Measurements from ENCODE around the gene SYT9.

- TF ChIP-seq, protein P1, sequence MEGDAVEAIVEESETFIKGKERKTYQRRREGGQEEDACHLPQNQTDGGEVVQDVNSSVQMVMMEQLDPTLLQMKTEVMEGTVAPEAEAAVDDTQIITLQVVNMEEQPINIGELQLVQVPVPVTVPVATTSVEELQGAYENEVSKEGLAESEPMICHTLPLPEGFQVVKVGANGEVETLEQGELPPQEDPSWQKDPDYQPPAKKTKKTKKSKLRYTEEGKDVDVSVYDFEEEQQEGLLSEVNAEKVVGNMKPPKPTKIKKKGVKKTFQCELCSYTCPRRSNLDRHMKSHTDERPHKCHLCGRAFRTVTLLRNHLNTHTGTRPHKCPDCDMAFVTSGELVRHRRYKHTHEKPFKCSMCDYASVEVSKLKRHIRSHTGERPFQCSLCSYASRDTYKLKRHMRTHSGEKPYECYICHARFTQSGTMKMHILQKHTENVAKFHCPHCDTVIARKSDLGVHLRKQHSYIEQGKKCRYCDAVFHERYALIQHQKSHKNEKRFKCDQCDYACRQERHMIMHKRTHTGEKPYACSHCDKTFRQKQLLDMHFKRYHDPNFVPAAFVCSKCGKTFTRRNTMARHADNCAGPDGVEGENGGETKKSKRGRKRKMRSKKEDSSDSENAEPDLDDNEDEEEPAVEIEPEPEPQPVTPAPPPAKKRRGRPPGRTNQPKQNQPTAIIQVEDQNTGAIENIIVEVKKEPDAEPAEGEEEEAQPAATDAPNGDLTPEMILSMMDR (IDR thresholded peaks at IDR 0.05), result no peak
- TF ChIP-seq POLR2A (IDR thresholded peaks at IDR 0.05), result no peak
Measured at GRCh38 chr11:7421136-7421535, 169.4 kb downstream of the SYT9 start.
